CD14-positive monocyte (primary cell): Measurements from ENCODE around the gene MGARP. TPM values are rescaled to one million over a fixed set of nuclear protein-coding genes. Genes with fewer than 3 reads are reported as not detected.

Experiments
- DNase-seq, 3 donors: peaks; one replicate each; pipeline ENCODE4 v3.0.0-alpha.2; 2011 to 2022
- H2AFZ ChIP-seq: 2 replicates; pipeline ENCODE4 v1.6.0; 2012; ENCODE audit warnings: mild to moderate bottlenecking, low read depth, low read length, inconsistent platforms; ENCODE audit not compliant: insufficient read depth, poor library complexity, severe bottlenecking
- H3K27ac ChIP-seq, 2 donors: 1 replicate in 1 of 2; 2 replicates in 1 of 2; pipeline ENCODE4 v1.5.1; 2012 to 2013; ENCODE audit warnings: low read length in 2 of 2, control low read depth in 1 of 2, inconsistent platforms in 1 of 2, low read depth in 1 of 2, mild to moderate bottlenecking in 1 of 2
- H3K27me3 ChIP-seq, 2 donors: one replicate each; pipeline versions ENCODE4 v1.6.0 to v1.6.1; 2011 to 2013; ENCODE audit warnings: low read length in 2 of 2; ENCODE audit not compliant: control insufficient read depth in 2 of 2, insufficient read depth in 2 of 2
- H3K36me3 ChIP-seq, 2 donors: replicated peaks in 1 of 2; 1 replicate in 1 of 2; 2 replicates in 1 of 2; pipeline versions ENCODE4 v1.5.1 to v1.6.1; 2012 to 2013; ENCODE audit warnings: low read length in 2 of 2, control low read depth in 1 of 2, inconsistent platforms in 1 of 2, mild to moderate bottlenecking in 1 of 2; ENCODE audit not compliant: insufficient read depth in 2 of 2, control insufficient read depth in 1 of 2
- H3K4me1 ChIP-seq, 2 donors: 1 replicate in 1 of 2; 2 replicates in 1 of 2; pipeline versions ENCODE4 v1.5.1 to v1.6.1; 2012 to 2013; ENCODE audit warnings: low read length in 2 of 2, control low read depth in 1 of 2, inconsistent platforms in 1 of 2, mild to moderate bottlenecking in 1 of 2, moderate library complexity in 1 of 2; ENCODE audit not compliant: insufficient read depth in 2 of 2, control insufficient read depth in 1 of 2
- H3K4me2 ChIP-seq: replicated peaks from 2 replicates; pipeline ENCODE3; 2012; ENCODE audit warnings: low read length, moderate library complexity, mild to moderate bottlenecking; ENCODE audit not compliant: poor library complexity, severe bottlenecking; ENCODE audit errors: extremely low read depth
- H3K4me3 ChIP-seq, 3 experiments: fragments of 200-600 bp in 1 of 3; sonication (generic) in 1 of 3; replicated peaks in 1 of 3; 1 replicate in 2 of 3; 2 replicates in 1 of 3; pipeline ENCODE4 v1.5.1; 2011 to 2013; ENCODE audit warnings: low read length in 3 of 3, mild to moderate bottlenecking in 3 of 3, control low read depth in 2 of 3, low read depth in 2 of 3, inconsistent platforms in 1 of 3, moderate library complexity in 1 of 3
- H3K79me2 ChIP-seq: 2 replicates; pipeline ENCODE4 v1.6.0; 2012; ENCODE audit warnings: mild to moderate bottlenecking, control low read depth, inconsistent platforms, low read length, moderate library complexity; ENCODE audit not compliant: insufficient read depth
- H3K9ac ChIP-seq: 2 replicates; pipeline ENCODE4 v1.6.0; 2017; ENCODE audit warnings: low read length, mild to moderate bottlenecking; ENCODE audit not compliant: insufficient read depth, poor library complexity, severe bottlenecking
- H3K9me3 ChIP-seq, 2 donors: replicated peaks in 1 of 2; 1 replicate in 1 of 2; 2 replicates in 1 of 2; pipeline versions ENCODE4 v1.5.1 to v1.6.1; 2012 to 2013; ENCODE audit warnings: low read length in 2 of 2, control low read depth in 1 of 2; ENCODE audit not compliant: control insufficient read depth in 1 of 2, insufficient read depth in 1 of 2
- H4K20me1 ChIP-seq: 2 replicates; pipeline ENCODE4 v1.6.0; 2012; ENCODE audit warnings: mild to moderate bottlenecking, low read length, control low read depth, moderate library complexity; ENCODE audit not compliant: insufficient read depth
- H3K27ac Mint-ChIP-seq, 7 donors: one replicate each; pipeline ENCODE4 v1.8.0; 2020; ENCODE audit warnings: mild to moderate bottlenecking in 7 of 7, mixed read lengths in 7 of 7, moderate library complexity in 6 of 7, inconsistent platforms in 2 of 7
- H3K27me3 Mint-ChIP-seq, 3 donors: one replicate each; pipeline ENCODE4 v1.8.0; 2021 to 2022; ENCODE audit warnings: low read depth in 3 of 3, mild to moderate bottlenecking in 3 of 3, mixed read lengths in 3 of 3, moderate library complexity in 3 of 3, inconsistent platforms in 1 of 3
- H3K36me3 Mint-ChIP-seq, 2 donors: one replicate each; pipeline ENCODE4 v1.8.0; 2020; ENCODE audit warnings: mixed read lengths in 2 of 2, inconsistent platforms in 1 of 2, mild to moderate bottlenecking in 1 of 2
- H3K4me1 Mint-ChIP-seq: one replicate; pipeline ENCODE4 v1.8.0; 2020; ENCODE audit warnings: mild to moderate bottlenecking, mixed read lengths
- H3K4me3 Mint-ChIP-seq, 2 donors: one replicate each; pipeline ENCODE4 v1.8.0; 2020; ENCODE audit warnings: mild to moderate bottlenecking in 2 of 2, mixed read lengths in 2 of 2, moderate library complexity in 1 of 2
- H3K9me3 Mint-ChIP-seq, 7 donors: one replicate each; pipeline ENCODE4 v1.8.0; 2020 to 2022; ENCODE audit warnings: mixed read lengths in 7 of 7, mild to moderate bottlenecking in 6 of 7, moderate library complexity in 6 of 7, inconsistent platforms in 2 of 7
- CTCF ChIP-seq: fragments of 200-600 bp; IDR thresholded peaks from one replicate; pipeline ENCODE4 v1.8.0; 2022; ENCODE audit warnings: antibody characterized with exemption, mild to moderate bottlenecking
- WGBS: methylation state at CpG from one replicate; pipeline ENCODE4 v1.1.5; 2013; ENCODE audit warnings: missing lambda C conversion rate; ENCODE audit not compliant: insufficient coverage; 5-methylcytosine and 5-hydroxymethylcytosine counted together
- intact Hi-C, 2 donors: fragments of 100-400 bp; cut with micrococcal nuclease; formaldehyde crosslinking; loops; one replicate each; pipeline versions ENCODE4 v1.15.0 to v1.15.1; 2023
- polyA plus RNA-seq, 3 donors: library from polyadenylated mRNA; depleted of rRNA in 1 of 3; unstranded in 2 of 3; stranded (reverse) in 1 of 3; fragments of 300-500 nt in 2 of 3; fragments of >200 nt in 1 of 3; fragmentation: Illumina TruSeq in 2 of 3; gene quantifications; 1 replicate in 2 of 3; 2 replicates in 1 of 3; pipeline ENCODE4 v1.2.3, GENCODE V29; 2012 to 2021

The MGARP gene
- polyA plus RNA-seq, 3 donors: 0.19 TPM; not detected in 2

- no peak for DNase-seq
- H3K4me3 ChIP-seq: no peak overlapping the region
- H3K79me2 ChIP-seq: no peaks in the 10 kb centered on the region
- H3K4me1 ChIP-seq: peaks cover 18 to 23% of the 10 kb centered on the region in 2 donors
- WGBS: 92% methylated on average over 2 of the region's 7 CpGs
- H3K4me3 Mint-ChIP-seq: peak overlapping the region in 1 of 2 donors; percentile 54
- peaks cover 5 to 10% of the 10 kb centered on the region in 2 donors for H3K36me3 Mint-ChIP-seq
- intact Hi-C loops: no loop called here
- peaks cover 11 to 20% of the 10 kb centered on the region in 2 donors for H3K9me3 ChIP-seq
- H3K27ac ChIP-seq: no peak overlapping the region
- peaks cover 6 to 25% (median 15%) of the 10 kb centered on the region in 7 donors for H3K9me3 Mint-ChIP-seq
- no peaks in the 10 kb centered on the region for H4K20me1 ChIP-seq
- H2AFZ ChIP-seq: no peak overlapping the region
- no peak overlapping the region for H3K9ac ChIP-seq
- H3K4me1 Mint-ChIP-seq: peaks cover 23% of the 10 kb centered on the region
- no peak overlapping the region for H3K4me2 ChIP-seq
- H3K36me3 ChIP-seq: peaks cover 0 to 3% of the 10 kb centered on the region in 2 donors
- H3K27me3 Mint-ChIP-seq: peaks cover 47 to 56% (median 51%) of the 10 kb centered on the region in 3 donors
- H3K27me3 ChIP-seq: peaks cover 43 to 51% of the 10 kb centered on the region in 2 donors
- no peak for TF ChIP-seq CTCF
- H3K27ac Mint-ChIP-seq: no peak overlapping the region
Observed at GRCh38 chr4:139282065-139282720, 2.2 kb upstream of the MGARP start.

GRCh38 chr4:139278912-139279759 is 889 bp downstream of the MGARP start:
- H3K27ac ChIP-seq: no peak overlapping the region
- H3K79me2 ChIP-seq: no peaks in the 10 kb centered on the region
- peaks cover 59 to 73% of the 10 kb centered on the region in 2 donors for H3K27me3 ChIP-seq
- H3K27ac Mint-ChIP-seq: no peak overlapping the region
- peaks cover 18 to 23% of the 10 kb centered on the region in 2 donors for H3K4me1 ChIP-seq
- intact Hi-C loops: no loop called here
- peaks cover 23% of the 10 kb centered on the region for H3K4me1 Mint-ChIP-seq
- peaks cover 0 to 12% (median 3%) of the 10 kb centered on the region in 7 donors for H3K9me3 Mint-ChIP-seq
- peak overlapping the region; percentile 76 for H2AFZ ChIP-seq
- TF ChIP-seq CTCF: no peak
- H4K20me1 ChIP-seq: no peaks in the 10 kb centered on the region
- H3K27me3 Mint-ChIP-seq: peaks cover 57 to 68% (median 65%) of the 10 kb centered on the region in 3 donors
- H3K9me3 ChIP-seq: peaks cover 0 to 9% of the 10 kb centered on the region in 2 donors
- peak overlapping the region; percentile 86 for H3K4me2 ChIP-seq
- DNase-seq: no peak
- H3K9ac ChIP-seq: no peak overlapping the region
- WGBS: 5% methylated on average over 27 of the region's 40 CpGs
- peak overlapping the region; percentile 16 to 75 (median 23) for H3K4me3 ChIP-seq
- no peaks in the 10 kb centered on the region for H3K36me3 ChIP-seq
- H3K36me3 Mint-ChIP-seq: peaks cover 0 to 8% of the 10 kb centered on the region in 2 donors
- peak overlapping the region; percentile 75 to 89 for H3K4me3 Mint-ChIP-seq
